ENCODE measurements around the gene ADTRP. TPM values are rescaled to one million over a fixed set of nuclear protein-coding genes. Genes with fewer than 3 reads are reported as not detected.

ADTRP gene
- total RNA-seq, 1 experiment from 2014 or later, result 5.2 TPM

DNA sequence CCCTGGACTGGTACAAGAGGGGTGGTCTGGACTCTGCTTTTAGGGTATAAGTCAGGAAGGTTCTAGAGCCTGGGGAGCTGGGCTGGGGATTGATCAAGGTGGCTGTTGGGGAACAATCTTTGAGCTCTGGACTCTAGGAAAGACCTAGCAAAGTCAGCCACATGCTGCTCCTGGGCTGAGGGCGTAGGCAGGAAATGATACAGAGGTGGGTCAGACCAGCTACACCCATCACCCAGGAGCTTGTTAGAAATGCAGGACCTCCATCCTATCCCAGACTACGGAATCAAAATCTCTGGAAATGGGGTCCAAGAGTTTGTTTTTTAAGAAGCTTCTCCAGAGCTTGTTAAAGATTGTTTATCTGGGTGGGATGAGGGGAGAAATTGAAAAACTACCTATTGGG, 9.4 kb downstream of the ADTRP start:
- H3K4me3 Mint-ChIP-seq (ENCODE audit: unreplicated experiment), result no peak overlapping the region
- TF ChIP-seq, protein P1, sequence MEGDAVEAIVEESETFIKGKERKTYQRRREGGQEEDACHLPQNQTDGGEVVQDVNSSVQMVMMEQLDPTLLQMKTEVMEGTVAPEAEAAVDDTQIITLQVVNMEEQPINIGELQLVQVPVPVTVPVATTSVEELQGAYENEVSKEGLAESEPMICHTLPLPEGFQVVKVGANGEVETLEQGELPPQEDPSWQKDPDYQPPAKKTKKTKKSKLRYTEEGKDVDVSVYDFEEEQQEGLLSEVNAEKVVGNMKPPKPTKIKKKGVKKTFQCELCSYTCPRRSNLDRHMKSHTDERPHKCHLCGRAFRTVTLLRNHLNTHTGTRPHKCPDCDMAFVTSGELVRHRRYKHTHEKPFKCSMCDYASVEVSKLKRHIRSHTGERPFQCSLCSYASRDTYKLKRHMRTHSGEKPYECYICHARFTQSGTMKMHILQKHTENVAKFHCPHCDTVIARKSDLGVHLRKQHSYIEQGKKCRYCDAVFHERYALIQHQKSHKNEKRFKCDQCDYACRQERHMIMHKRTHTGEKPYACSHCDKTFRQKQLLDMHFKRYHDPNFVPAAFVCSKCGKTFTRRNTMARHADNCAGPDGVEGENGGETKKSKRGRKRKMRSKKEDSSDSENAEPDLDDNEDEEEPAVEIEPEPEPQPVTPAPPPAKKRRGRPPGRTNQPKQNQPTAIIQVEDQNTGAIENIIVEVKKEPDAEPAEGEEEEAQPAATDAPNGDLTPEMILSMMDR (IDR thresholded peaks at IDR 0.05; ENCODE audit: insufficient read depth in 1 of 2, low read depth in 1 of 2, low read length in 1 of 2, severe bottlenecking in 1 of 2, unreplicated experiment in 1 of 2), result no peak
- Histone ChIP-seq H3K4me1 (peaks cover 23% of the 10 kb centered on the region), H3K36me3 (ENCODE audit: control insufficient read depth, insufficient read depth, low read length) (no peaks in the 10 kb centered on the region), H3K9me3 (no peaks in the 10 kb centered on the region), H3K4me3 (ENCODE audit: low read depth, low read length) (no peak overlapping the region), H3K27me3 (replicated peaks; ENCODE audit: control insufficient read depth, insufficient read depth, low read length) (no peaks in the 10 kb centered on the region)
- H3K36me3 Mint-ChIP-seq (ENCODE audit: insufficient read depth, unreplicated experiment), result no peaks in the 10 kb centered on the region
- peaks cover 6% of the 10 kb centered on the region for H3K9me3 Mint-ChIP-seq (ENCODE audit: unreplicated experiment)
- no TSS peak for BruUV-seq (replicated peaks)
- H3K27ac Mint-ChIP-seq (ENCODE audit: unreplicated experiment), result no peak overlapping the region
- no peak for DNase-seq
- ChIA-PET CTCF (no interaction called here), POLR2A (no interaction called here)
- intact Hi-C loops (cut with micrococcal nuclease; ENCODE audit: unreplicated experiment), result no loop called here
- H3K4me1 Mint-ChIP-seq (ENCODE audit: low read depth, unreplicated experiment), result peaks cover 8% of the 10 kb centered on the region
- H3K27me3 Mint-ChIP-seq (ENCODE audit: insufficient read depth, unreplicated experiment), result no peaks in the 10 kb centered on the region

DNA sequence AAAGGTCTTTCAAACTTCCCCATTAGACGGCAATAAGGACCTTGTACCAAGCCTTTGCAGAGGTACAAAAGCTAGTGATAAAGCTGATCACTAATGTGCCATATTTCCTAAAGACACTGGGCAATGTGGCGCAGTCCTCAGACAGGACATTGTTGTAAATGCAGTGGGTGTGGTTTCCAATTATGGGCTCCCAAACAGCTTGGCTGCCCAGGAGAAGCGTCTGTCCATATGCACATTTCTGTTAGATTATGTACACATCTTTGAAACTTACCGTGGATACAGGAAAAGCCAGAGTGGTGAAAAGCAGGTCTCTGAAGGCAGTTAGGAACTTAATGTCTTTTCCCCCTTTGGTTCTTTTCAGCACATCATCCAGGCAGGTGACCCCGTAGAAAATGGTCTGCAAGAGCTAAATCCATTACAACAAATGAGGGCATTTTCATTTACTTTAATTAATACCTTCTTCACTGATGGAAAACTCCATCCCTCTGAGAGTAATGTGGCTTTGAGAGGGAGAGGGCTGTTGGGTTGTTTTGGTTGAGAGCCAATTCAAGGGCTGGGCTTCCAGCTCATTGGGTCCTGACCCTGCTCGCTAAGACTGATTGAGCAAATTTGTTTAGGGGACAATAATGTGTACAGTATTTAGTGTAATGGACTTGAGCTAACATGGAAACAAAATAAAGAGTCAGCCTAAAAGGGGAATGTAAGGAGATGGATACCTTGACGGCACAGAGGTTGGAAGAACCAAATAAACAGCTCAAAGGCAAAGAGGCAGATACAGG, 10.4 kb downstream of the ADTRP start:
- POLR2A ChIA-PET, result no interaction called here
- BruUV-seq (replicated peaks), result no TSS peak
- Histone ChIP-seq H3K4me3 (ENCODE audit: low read depth, low read length) (no peak overlapping the region), H3K9me3 (no peaks in the 10 kb centered on the region), H3K27me3 (replicated peaks; ENCODE audit: control insufficient read depth, insufficient read depth, low read length) (no peaks in the 10 kb centered on the region), H3K4me1 (peaks cover 34% of the 10 kb centered on the region), H3K36me3 (ENCODE audit: control insufficient read depth, insufficient read depth, low read length) (no peaks in the 10 kb centered on the region)
- TF ChIP-seq, protein P1 (IDR thresholded peaks at IDR 0.05; ENCODE audit: insufficient read depth in 1 of 2, low read depth in 1 of 2, low read length in 1 of 2, severe bottlenecking in 1 of 2, unreplicated experiment in 1 of 2), result no peak
- no peak for DNase-seq
- H3K27ac Mint-ChIP-seq (ENCODE audit: unreplicated experiment), result no peak overlapping the region
- H3K9me3 Mint-ChIP-seq (ENCODE audit: unreplicated experiment), result peaks cover 6% of the 10 kb centered on the region
- H3K4me3 Mint-ChIP-seq (ENCODE audit: unreplicated experiment), result no peak overlapping the region
- intact Hi-C loops (cut with micrococcal nuclease; ENCODE audit: unreplicated experiment), result no loop called here
- peaks cover 19% of the 10 kb centered on the region for H3K4me1 Mint-ChIP-seq (ENCODE audit: low read depth, unreplicated experiment)
- no peaks in the 10 kb centered on the region for H3K27me3 Mint-ChIP-seq (ENCODE audit: insufficient read depth, unreplicated experiment)
- CTCF ChIA-PET, result no interaction called here
- H3K36me3 Mint-ChIP-seq (ENCODE audit: insufficient read depth, unreplicated experiment), result no peaks in the 10 kb centered on the region

DNA sequence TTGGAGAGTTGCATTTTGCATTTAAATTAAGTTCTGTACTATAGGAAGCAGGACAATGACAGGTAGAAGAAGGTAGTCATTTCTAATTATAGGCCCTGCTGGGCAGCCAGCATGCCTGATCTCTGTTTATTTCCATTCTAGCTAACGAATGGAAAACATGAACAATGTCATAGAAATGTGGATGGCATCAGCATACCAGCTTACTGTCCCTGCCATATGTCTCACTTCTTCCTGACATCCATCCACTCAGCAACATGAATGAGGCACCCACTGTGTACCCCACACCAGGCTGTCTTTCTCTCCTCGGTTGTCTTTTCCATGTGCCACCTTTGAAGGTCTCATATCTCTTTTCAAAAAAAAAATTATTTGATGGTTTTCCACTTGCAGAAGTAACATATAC, 11.1 kb downstream of the ADTRP start:
- Mint-ChIP-seq H3K27me3 (ENCODE audit: insufficient read depth, unreplicated experiment) (no peaks in the 10 kb centered on the region), H3K27ac (ENCODE audit: unreplicated experiment) (no peak overlapping the region), H3K4me3 (ENCODE audit: unreplicated experiment) (no peak overlapping the region), H3K36me3 (ENCODE audit: insufficient read depth, unreplicated experiment) (no peaks in the 10 kb centered on the region), H3K4me1 (ENCODE audit: low read depth, unreplicated experiment) (peaks cover 26% of the 10 kb centered on the region), H3K9me3 (ENCODE audit: unreplicated experiment) (peaks cover 6% of the 10 kb centered on the region)
- ChIA-PET POLR2A (no interaction called here), CTCF (no interaction called here)
- BruUV-seq (replicated peaks), result no TSS peak
- intact Hi-C loops (cut with micrococcal nuclease; ENCODE audit: unreplicated experiment), result no loop called here
- TF ChIP-seq, protein P1 (IDR thresholded peaks at IDR 0.05; ENCODE audit: insufficient read depth in 1 of 2, low read depth in 1 of 2, low read length in 1 of 2, severe bottlenecking in 1 of 2, unreplicated experiment in 1 of 2), result no peak
- Histone ChIP-seq H3K36me3 (ENCODE audit: control insufficient read depth, insufficient read depth, low read length) (no peaks in the 10 kb centered on the region), H3K9me3 (no peaks in the 10 kb centered on the region), H3K4me1 (peaks cover 41% of the 10 kb centered on the region), H3K4me3 (ENCODE audit: low read depth, low read length) (no peak overlapping the region), H3K27me3 (replicated peaks; ENCODE audit: control insufficient read depth, insufficient read depth, low read length) (no peaks in the 10 kb centered on the region)
- DNase-seq, result no peak

Measured in Caco-2 (cell line).